ENCODE measurements around the gene FBXL7. TPM values are rescaled to one million over a fixed set of nuclear protein-coding genes. Genes with fewer than 3 reads are reported as not detected.

Gene FBXL7
- total RNA-seq, 1 donor from 2014 or later: 30.4 TPM

- Histone ChIP-seq H3K4me3 (no peak overlapping the region), H3K27me3 (no peaks in the 10 kb centered on the region), H3K36me3 (no peaks in the 10 kb centered on the region), H3K4me1 (peaks cover 5 to 31% of the 10 kb centered on the region in 2 donors), H3K9me3 (no peaks in the 10 kb centered on the region), H3K27ac (no peak overlapping the region)
- intact Hi-C loops (cut with DNase I): no loop called here
- no peak for TF ChIP-seq CTCF (IDR thresholded peaks at IDR 0.05)
- DNase-seq (ENCODE audit: low spot score in 2 of 2): no peak
Measured at GRCh38 chr5:15690611-15691010, 190.6 kb downstream of the FBXL7 start.

- no peaks in the 10 kb centered on the region for H3K27me3 ChIP-seq
- peaks cover 5 to 35% of the 10 kb centered on the region in 2 donors for H3K4me1 ChIP-seq
- intact Hi-C loops (cut with DNase I): no loop called here
- no peaks in the 10 kb centered on the region for H3K9me3 ChIP-seq
- H3K36me3 ChIP-seq: no peaks in the 10 kb centered on the region
- no peak for DNase-seq (ENCODE audit: low spot score in 2 of 2)
- H3K27ac ChIP-seq: no peak overlapping the region
- no peak overlapping the region for H3K4me3 ChIP-seq
- no peak for TF ChIP-seq CTCF (IDR thresholded peaks at IDR 0.05)
Measured at GRCh38 chr5:15691521-15691920, 191.5 kb downstream of the FBXL7 start.

- Histone ChIP-seq H3K27ac (no peak overlapping the region), H3K4me1 (peaks cover 5 to 39% of the 10 kb centered on the region in 2 donors), H3K4me3 (no peak overlapping the region), H3K27me3 (no peaks in the 10 kb centered on the region), H3K9me3 (no peaks in the 10 kb centered on the region), H3K36me3 (no peaks in the 10 kb centered on the region)
- no peak for TF ChIP-seq CTCF (IDR thresholded peaks at IDR 0.05)
- DNase-seq (ENCODE audit: low spot score in 2 of 2): no peak
- intact Hi-C loops (cut with DNase I): no loop called here
Measured at GRCh38 chr5:15692706-15693381, 192.9 kb downstream of the FBXL7 start.

- no peak overlapping the region for H3K4me3 ChIP-seq
- TF ChIP-seq CTCF (IDR thresholded peaks at IDR 0.05): no peak
- DNase-seq (ENCODE audit: low spot score in 2 of 2): no peak
- H3K9me3 ChIP-seq: no peaks in the 10 kb centered on the region
- H3K27ac ChIP-seq: no peak overlapping the region
- H3K27me3 ChIP-seq: no peaks in the 10 kb centered on the region
- intact Hi-C loops (cut with DNase I): no loop called here
- H3K36me3 ChIP-seq: no peaks in the 10 kb centered on the region
- H3K4me1 ChIP-seq: peaks cover 5 to 41% of the 10 kb centered on the region in 2 donors
Measured at GRCh38 chr5:15693382-15693728, 193.4 kb downstream of the FBXL7 start.

- Histone ChIP-seq H3K27me3 (no peaks in the 10 kb centered on the region), H3K9me3 (no peaks in the 10 kb centered on the region), H3K27ac (no peak overlapping the region), H3K36me3 (no peaks in the 10 kb centered on the region), H3K4me3 (no peak overlapping the region), H3K4me1 (peaks cover 5 to 41% of the 10 kb centered on the region in 2 donors)
- intact Hi-C loops (cut with DNase I): no loop called here
- DNase-seq (ENCODE audit: low spot score in 2 of 2): no peak
- TF ChIP-seq CTCF (IDR thresholded peaks at IDR 0.05): no peak
Measured at GRCh38 chr5:15693933-15694332, 194.0 kb downstream of the FBXL7 start.

All from ascending aorta (tissue), 2 donors.